Left ventricle myocardium inferior (tissue), 1 donor: ENCODE results near the gene CAMKK1. TPM values are rescaled to one million over a fixed set of nuclear protein-coding genes. Genes with fewer than 3 reads are reported as not detected.

ENCODE experiments used
- DNase-seq: peaks from one replicate; pipeline ENCODE4 v3.0.0-alpha.2; 2020
- H3K27ac ChIP-seq: fragments of 200-600 bp; replicated peaks from 2 replicates; pipeline ENCODE4 v1.8.0; 2021
- H3K27me3 ChIP-seq: fragments of 200-600 bp; 2 replicates; pipeline ENCODE4 v1.8.0; 2021; ENCODE audit warnings: low read depth
- H3K36me3 ChIP-seq: fragments of 200-600 bp; 2 replicates; pipeline ENCODE4 v1.8.0; 2021
- H3K4me1 ChIP-seq: fragments of 200-600 bp; 2 replicates; pipeline ENCODE4 v1.8.0; 2021
- H3K4me3 ChIP-seq: fragments of 200-600 bp; 2 replicates; pipeline ENCODE4 v1.8.0; 2021; ENCODE audit warnings: mild to moderate bottlenecking, moderate library complexity
- H3K9me3 ChIP-seq: fragments of 200-600 bp; replicated peaks from 2 replicates; pipeline ENCODE4 v1.8.0; 2021
- intact Hi-C: fragments of 100-400 bp; cut with micrococcal nuclease; formaldehyde crosslinking; loops from one replicate; pipeline ENCODE4 v1.11.0; 2022
- total RNA-seq: library from RNA; stranded (reverse); fragmentation: NEBNext Ultra II Directional; extraction: Animal tissue kit (Norgen Biotek cat#: 25700); gene quantifications from one replicate; pipeline ENCODE4 v1.2.1, GENCODE V29; 2021
- TF ChIP-seq, protein P1 (sequence below): fragments of 200-600 bp; IDR thresholded peaks from 2 replicates; pipeline ENCODE4 v1.8.0; 2021; ENCODE audit warnings: antibody characterized with exemption, mild to moderate bottlenecking, borderline replicate concordance
- donor health status: DM: no; HTN: yes; CAD: no; lungs with severe emphysema.

CAMKK1 gene
- total RNA-seq, 1 donor from 2014 or later, result 5.5 TPM

GRCh38 chr17:3916825-3917224 is 24.0 kb upstream of the CAMKK1 start:
- no peak overlapping the region for H3K27ac ChIP-seq
- peaks cover 38% of the 10 kb centered on the region for H3K4me1 ChIP-seq
- intact Hi-C loops, result no loop called here
- no peaks in the 10 kb centered on the region for H3K36me3 ChIP-seq
- DNase-seq, result no peak
- no peaks in the 10 kb centered on the region for H3K9me3 ChIP-seq
- no peaks in the 10 kb centered on the region for H3K27me3 ChIP-seq
- H3K4me3 ChIP-seq, result no peak overlapping the region
- TF ChIP-seq, protein P1, sequence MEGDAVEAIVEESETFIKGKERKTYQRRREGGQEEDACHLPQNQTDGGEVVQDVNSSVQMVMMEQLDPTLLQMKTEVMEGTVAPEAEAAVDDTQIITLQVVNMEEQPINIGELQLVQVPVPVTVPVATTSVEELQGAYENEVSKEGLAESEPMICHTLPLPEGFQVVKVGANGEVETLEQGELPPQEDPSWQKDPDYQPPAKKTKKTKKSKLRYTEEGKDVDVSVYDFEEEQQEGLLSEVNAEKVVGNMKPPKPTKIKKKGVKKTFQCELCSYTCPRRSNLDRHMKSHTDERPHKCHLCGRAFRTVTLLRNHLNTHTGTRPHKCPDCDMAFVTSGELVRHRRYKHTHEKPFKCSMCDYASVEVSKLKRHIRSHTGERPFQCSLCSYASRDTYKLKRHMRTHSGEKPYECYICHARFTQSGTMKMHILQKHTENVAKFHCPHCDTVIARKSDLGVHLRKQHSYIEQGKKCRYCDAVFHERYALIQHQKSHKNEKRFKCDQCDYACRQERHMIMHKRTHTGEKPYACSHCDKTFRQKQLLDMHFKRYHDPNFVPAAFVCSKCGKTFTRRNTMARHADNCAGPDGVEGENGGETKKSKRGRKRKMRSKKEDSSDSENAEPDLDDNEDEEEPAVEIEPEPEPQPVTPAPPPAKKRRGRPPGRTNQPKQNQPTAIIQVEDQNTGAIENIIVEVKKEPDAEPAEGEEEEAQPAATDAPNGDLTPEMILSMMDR, result no peak

GRCh38 chr17:3915995-3916696 is 23.3 kb upstream of the CAMKK1 start, which contains the start of gene P2RX1:
Gene P2RX1 (minus strand): TSS chr17:3916465. CDS start chr17:3916225, 240 bp downstream.
- no peaks in the 10 kb centered on the region for H3K36me3 ChIP-seq
- intact Hi-C loops, result no loop called here
- peak within 1 kb of the TSS; percentile 46 for H3K27ac ChIP-seq
- no peak for DNase-seq
- H3K4me1 ChIP-seq, result peaks cover 38% of the 10 kb centered on the region
- no peaks in the 10 kb centered on the region for H3K27me3 ChIP-seq
- TF ChIP-seq, protein P1, result no peak
- no peaks in the 10 kb centered on the region for H3K9me3 ChIP-seq
- H3K4me3 ChIP-seq, result no peak within 1 kb of the TSS

GRCh38 chr17:3915581-3915994 is 22.7 kb upstream of the CAMKK1 start:
- no peak overlapping the region for H3K27ac ChIP-seq
- H3K9me3 ChIP-seq, result no peaks in the 10 kb centered on the region
- no peaks in the 10 kb centered on the region for H3K36me3 ChIP-seq
- no peak overlapping the region for H3K4me3 ChIP-seq
- no peaks in the 10 kb centered on the region for H3K27me3 ChIP-seq
- H3K4me1 ChIP-seq, result peaks cover 38% of the 10 kb centered on the region
- no peak for DNase-seq
- intact Hi-C loops, result no loop called here
- TF ChIP-seq, protein P1, result no peak

GRCh38 chr17:3914312-3914670 is 21.4 kb upstream of the CAMKK1 start:
- Histone ChIP-seq H3K9me3 (no peaks in the 10 kb centered on the region), H3K4me1 (peaks cover 37% of the 10 kb centered on the region), H3K27me3 (no peaks in the 10 kb centered on the region), H3K4me3 (no peak overlapping the region), H3K27ac (no peak overlapping the region), H3K36me3 (no peaks in the 10 kb centered on the region)
- intact Hi-C loops, result no loop called here
- TF ChIP-seq, protein P1, result no peak
- no peak for DNase-seq

DNA sequence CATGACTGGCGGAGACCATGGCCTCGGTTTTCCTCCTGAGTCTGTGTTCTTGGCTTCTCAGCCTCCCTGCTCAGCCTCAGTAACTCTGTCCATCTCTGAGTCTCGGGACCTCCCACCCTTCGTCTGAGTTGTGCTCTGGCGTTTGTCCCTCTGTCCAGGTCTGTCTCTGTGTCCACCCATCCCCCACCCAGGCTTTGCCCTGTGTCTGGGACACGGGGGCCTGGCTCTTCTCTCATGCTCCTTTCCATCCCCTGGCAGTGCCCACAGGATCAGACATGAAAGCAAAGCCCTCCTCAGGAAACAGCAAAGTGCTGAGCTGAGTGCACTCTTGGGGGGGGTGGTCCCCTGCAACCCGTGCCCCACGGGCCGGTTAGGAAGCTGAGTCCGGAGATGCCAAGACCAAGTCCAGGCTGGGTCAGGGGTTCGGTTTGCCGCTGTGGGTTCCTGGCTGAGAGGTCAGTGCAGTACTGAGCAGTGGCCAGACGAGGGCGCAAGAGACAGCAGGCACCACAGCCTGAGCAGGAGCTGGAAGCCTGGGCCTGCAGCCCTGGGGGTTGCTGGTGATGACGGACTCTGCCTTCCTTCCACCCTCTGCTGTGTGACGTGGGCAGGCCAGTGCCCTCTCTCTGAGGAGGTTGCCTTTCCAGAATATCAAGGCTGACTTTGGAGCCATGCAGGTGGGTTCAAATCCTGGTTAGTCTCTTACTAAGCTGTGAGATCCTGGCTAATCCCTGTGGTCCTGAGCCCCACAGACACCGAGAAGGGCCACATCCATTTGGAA is 20.9 kb upstream of the CAMKK1 start:
- H3K4me1 ChIP-seq, result peaks cover 31% of the 10 kb centered on the region
- peak; percentile 76 for DNase-seq
- H3K4me3 ChIP-seq, result no peak overlapping the region
- H3K27me3 ChIP-seq, result no peaks in the 10 kb centered on the region
- intact Hi-C loops, result no loop called here
- no peaks in the 10 kb centered on the region for H3K36me3 ChIP-seq
- no peak overlapping the region for H3K27ac ChIP-seq
- TF ChIP-seq, protein P1, result peak; percentile 97
- no peaks in the 10 kb centered on the region for H3K9me3 ChIP-seq
